GM12878 (cell line): ENCODE data around the gene MAB21L3.

Source experiments
- POLR2AphosphoS5 ChIP-seq: IDR thresholded peaks from 2 replicates; pipeline ENCODE4 v1.6.1; 2011; ENCODE audit warnings: mild to moderate bottlenecking, low read length, inconsistent platforms
- RB1 ChIP-seq: fragments of 450-650 bp; formaldehyde crosslinking; IDR thresholded peaks from 2 replicates; pipeline ENCODE4 v1.6.1; 2017; ENCODE audit warnings: mild to moderate bottlenecking, borderline replicate concordance
- TF ChIP-seq, protein P1 (sequence below): fragments of 450-650 bp; IDR thresholded peaks from 2 replicates; pipeline ENCODE4 v1.6.1; 2017; ENCODE audit warnings: mild to moderate bottlenecking
- TF ChIP-seq, protein P2 (sequence below), 3 experiments: IDR thresholded peaks in 2 of 3; conservative IDR thresholded peaks in 1 of 3; 2 replicates each; pipeline ENCODE4 v1.5.1; 2011; ENCODE audit warnings: low read depth in 3 of 3, low read length in 3 of 3, mild to moderate bottlenecking in 3 of 3, control low read depth in 2 of 3, moderate library complexity in 2 of 3, inconsistent platforms in 1 of 3, mixed read lengths in 1 of 3; ENCODE audit not compliant: control insufficient read depth in 2 of 3, insufficient read depth in 1 of 3; ENCODE audit errors: extremely low read depth in 1 of 3
- TF ChIP-seq, protein P3 (sequence below): IDR thresholded peaks from 2 replicates; pipeline ENCODE4 v1.6.1; 2012; ENCODE audit warnings: low read depth, low read length, improper control_type of control experiment
- TF ChIP-seq, protein P4 (sequence below): IDR thresholded peaks from 2 replicates; pipeline ENCODE4 v1.6.1; 2012; ENCODE audit warnings: low read depth, low read length, improper control_type of control experiment

DNA sequence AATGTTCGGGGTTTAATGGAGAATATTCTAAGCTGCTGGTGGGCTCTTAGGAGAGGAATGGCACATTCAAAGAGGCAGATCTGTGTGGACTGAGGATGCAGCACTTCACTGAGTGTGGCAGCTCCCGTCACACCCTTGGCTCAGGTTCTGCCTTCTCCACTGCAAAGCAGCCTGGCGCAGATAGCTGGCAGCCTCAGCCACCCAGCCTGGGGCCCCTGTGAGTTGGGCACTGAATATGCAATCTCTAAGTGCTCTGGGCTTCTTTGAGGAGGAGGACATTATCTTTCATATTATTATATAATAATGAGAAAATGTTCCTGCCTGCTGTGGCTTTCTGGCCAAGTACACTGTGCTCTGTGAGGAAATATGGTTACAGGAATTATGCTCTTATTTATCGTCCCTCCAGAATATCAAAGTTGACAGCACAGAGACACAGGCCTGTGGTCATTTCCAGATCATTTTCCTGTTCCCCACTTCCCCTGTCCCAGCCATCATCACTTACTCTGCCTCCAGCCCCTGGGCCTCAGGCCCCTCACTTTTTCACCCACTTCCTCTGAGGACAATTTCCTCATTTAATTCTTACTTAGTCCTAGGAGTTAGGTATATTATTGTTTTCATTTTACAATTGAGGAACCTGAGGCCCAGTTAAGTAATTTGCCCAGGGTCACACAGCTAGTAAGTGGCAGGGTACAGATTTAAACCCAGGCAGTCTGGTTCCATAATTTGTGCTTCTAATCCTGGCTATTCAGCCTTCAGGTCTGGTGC is 53.6 kb downstream of the MAB21L3 start:
- TF ChIP-seq, protein P1, sequence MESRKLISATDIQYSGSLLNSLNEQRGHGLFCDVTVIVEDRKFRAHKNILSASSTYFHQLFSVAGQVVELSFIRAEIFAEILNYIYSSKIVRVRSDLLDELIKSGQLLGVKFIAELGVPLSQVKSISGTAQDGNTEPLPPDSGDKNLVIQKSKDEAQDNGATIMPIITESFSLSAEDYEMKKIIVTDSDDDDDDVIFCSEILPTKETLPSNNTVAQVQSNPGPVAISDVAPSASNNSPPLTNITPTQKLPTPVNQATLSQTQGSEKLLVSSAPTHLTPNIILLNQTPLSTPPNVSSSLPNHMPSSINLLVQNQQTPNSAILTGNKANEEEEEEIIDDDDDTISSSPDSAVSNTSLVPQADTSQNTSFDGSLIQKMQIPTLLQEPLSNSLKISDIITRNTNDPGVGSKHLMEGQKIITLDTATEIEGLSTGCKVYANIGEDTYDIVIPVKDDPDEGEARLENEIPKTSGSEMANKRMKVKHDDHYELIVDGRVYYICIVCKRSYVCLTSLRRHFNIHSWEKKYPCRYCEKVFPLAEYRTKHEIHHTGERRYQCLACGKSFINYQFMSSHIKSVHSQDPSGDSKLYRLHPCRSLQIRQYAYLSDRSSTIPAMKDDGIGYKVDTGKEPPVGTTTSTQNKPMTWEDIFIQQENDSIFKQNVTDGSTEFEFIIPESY, result no peak
- TF ChIP-seq, protein P2, sequence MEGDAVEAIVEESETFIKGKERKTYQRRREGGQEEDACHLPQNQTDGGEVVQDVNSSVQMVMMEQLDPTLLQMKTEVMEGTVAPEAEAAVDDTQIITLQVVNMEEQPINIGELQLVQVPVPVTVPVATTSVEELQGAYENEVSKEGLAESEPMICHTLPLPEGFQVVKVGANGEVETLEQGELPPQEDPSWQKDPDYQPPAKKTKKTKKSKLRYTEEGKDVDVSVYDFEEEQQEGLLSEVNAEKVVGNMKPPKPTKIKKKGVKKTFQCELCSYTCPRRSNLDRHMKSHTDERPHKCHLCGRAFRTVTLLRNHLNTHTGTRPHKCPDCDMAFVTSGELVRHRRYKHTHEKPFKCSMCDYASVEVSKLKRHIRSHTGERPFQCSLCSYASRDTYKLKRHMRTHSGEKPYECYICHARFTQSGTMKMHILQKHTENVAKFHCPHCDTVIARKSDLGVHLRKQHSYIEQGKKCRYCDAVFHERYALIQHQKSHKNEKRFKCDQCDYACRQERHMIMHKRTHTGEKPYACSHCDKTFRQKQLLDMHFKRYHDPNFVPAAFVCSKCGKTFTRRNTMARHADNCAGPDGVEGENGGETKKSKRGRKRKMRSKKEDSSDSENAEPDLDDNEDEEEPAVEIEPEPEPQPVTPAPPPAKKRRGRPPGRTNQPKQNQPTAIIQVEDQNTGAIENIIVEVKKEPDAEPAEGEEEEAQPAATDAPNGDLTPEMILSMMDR (IDR thresholded peaks at IDR 0.05 in 2 of 3, conservative IDR thresholded peaks at IDR 0.05 in 1 of 3; ENCODE audit: control insufficient read depth in 2 of 3, extremely low read depth in 1 of 3, insufficient read depth in 1 of 3, low read depth in 3 of 3, low read length in 3 of 3), result no peak
- TF ChIP-seq RB1 (no peak), POLR2AphosphoS5 (no peak)
- TF ChIP-seq, protein P3, sequence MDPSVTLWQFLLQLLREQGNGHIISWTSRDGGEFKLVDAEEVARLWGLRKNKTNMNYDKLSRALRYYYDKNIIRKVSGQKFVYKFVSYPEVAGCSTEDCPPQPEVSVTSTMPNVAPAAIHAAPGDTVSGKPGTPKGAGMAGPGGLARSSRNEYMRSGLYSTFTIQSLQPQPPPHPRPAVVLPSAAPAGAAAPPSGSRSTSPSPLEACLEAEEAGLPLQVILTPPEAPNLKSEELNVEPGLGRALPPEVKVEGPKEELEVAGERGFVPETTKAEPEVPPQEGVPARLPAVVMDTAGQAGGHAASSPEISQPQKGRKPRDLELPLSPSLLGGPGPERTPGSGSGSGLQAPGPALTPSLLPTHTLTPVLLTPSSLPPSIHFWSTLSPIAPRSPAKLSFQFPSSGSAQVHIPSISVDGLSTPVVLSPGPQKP, result no peak
- TF ChIP-seq, protein P4, sequence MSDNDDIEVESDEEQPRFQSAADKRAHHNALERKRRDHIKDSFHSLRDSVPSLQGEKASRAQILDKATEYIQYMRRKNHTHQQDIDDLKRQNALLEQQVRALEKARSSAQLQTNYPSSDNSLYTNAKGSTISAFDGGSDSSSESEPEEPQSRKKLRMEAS, result no peak
